Measurements from ENCODE around the gene KCTD21.
A peak's percentile ranks its signal among the peaks of the same experiment; 100 is the strongest.
"Not testable (repeated sequence)": the region's sequence is repeated elsewhere in the genome, so short reads cannot be mapped to it uniquely, and the experiment has no call there.

The KCTD21 gene, protein sequence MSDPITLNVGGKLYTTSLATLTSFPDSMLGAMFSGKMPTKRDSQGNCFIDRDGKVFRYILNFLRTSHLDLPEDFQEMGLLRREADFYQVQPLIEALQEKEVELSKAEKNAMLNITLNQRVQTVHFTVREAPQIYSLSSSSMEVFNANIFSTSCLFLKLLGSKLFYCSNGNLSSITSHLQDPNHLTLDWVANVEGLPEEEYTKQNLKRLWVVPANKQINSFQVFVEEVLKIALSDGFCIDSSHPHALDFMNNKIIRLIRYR

DNA sequence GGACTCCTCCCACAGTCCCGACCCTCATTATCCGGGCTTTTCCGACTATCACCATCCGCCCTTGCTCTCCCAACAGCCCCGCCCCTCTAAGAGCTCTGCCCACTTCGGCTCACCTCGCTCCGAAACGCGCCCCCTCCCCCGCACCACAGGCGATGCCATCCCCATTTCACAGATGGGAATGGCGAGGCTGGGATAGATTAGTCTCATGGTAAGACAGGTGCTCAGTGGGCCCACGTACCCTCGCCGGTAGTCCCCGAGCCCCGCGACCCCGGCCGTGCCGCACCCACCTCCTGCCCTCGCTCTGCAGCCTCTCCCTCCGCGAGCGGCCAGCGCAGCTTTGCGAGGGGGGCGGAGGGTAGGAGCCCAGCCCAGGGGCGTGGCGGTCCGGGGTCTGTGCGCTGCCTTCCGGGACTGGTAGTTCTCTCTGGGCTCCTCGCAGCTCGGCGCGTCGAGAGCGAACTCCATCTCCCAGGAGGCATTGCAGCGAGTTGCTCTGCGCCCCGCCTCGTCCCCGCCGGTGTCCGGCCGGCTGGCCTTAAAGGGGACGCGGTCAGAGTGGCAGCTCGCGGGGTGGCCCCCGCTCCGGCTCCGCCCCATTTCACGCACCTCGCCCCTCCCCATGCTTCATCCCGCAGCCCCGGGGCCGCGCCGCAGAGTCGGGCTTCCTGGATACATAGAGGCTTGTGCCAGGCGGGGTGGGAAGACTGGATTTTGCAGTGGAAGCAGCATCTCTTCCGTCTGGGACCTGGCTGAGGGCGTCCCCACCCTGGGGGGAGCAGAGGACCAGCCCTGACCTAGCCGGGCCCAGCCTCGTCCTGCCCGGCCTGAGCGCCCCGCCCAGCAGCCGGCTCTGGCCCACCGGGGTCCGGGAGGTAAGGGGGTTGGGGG lies at the start of gene KCTD21, which contains the start of gene USP35:
KCTD21 (minus strand) TSS at position 341 of the 888 bp plus-strand sequence. CDS start 14,072 bp downstream, outside the sequence.
USP35 (plus strand) TSS at position 634 of the 888 bp plus-strand sequence. CDS start 7,327 bp downstream, outside the sequence.
- no peak for FAIRE-seq
- DNase-seq (ENCODE audit: low spot score) = peak; percentile 87

DNA sequence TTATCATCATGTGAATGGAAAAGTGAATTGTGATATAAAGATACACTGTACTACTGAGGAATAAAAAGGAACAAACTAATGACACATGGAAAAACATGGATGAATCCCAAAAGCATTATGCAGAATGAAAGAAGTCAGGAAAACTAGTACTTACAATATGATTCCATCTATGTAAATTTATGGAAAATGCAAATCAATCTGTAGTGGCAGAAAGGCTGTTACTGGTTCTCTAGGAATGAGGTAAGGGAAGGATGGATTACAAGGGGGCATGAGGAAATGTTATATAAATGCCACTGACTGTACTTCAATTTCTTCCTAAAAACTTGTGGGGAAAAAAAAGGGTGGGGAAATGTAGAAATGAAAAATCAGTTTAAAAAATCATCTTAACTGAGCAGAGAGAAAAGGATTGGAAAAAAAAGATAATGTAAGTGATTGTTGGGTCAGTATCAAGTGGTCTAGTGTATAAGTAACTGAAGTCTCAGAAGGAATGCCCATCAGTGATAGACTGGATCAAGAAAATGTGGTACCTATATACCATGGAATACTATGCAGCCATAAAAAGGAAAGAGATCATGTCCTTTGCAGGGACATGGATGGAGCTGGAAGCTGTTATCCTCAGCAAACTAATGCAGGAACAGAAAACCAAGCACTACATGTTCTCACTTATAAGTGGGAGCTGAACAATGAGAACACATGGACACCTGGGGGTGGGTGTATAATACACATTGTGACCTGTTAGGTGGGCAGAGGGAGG lies 49.0 kb upstream of the KCTD21 start:
- DNase-seq (ENCODE audit: low spot score) (no peak), FAIRE-seq (no peak)

DNA sequence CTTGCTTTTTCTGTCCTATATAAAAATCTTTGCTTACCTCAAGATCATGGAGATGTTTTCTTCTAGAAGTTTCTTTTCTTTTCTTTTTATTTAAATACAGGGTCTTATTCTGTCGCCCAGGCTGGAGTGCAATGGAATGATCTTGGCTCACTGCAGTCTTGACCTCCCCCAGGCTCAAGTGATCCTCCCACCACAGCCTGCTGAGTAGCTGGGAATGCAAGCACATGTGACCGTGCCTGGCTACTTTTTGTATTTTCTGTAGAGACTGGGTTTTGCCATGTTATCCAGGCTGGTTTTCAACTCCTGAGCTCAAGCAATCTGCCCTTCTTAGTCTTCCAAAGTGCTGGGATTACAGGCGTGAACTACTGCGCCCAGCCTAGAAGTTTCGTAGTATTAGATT lies 45.6 kb upstream of the KCTD21 start:
- FAIRE-seq (no peak), DNase-seq (ENCODE audit: low spot score) (no peak)

DNA sequence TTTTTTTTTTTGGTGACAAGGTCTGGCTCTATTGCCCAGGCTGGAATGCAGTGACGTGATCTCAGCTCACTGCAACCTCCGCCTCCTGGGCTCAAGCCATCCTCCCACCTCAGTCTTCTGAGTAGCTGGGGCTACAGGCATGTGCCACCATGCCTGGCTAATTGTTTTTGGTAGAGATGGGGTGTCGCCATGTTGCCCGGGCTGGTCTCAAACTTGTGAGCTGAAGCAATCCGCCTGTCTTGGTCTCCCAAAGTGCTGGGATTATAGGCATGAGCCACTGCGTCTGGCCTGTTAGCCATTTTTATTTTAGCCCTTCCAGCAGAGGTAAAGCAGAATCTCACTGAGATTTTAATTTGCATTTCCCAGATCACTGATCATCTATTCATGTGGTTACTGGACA lies 44.6 kb upstream of the KCTD21 start:
- not testable (repeated sequence) for FAIRE-seq; DNase-seq (ENCODE audit: low spot score)

DNA sequence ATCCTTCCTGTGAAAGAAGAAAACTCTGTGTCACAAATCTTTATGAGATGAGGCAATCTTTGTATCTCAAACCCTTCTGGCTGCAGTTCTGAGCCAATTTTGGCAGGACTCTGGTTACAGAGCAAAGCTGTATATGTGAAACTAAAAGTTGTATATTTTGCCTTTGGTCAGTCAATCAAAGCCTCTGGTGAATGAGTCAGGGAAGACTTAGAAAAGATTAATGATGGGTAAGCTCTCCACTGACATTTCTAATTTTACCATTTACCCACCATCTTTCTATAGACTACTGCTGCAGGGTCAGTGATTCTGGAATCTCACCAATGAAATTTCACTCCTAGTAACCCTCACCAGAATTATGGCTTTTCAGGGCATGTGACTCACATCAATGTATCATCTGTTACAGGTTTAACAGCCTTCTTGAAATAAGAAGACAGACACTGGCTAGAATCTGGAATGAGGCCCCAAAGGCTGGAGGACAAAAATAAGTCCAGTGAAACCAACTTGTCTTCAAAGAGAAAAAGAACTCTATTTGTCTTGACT lies 43.6 kb upstream of the KCTD21 start:
- FAIRE-seq = no peak
- DNase-seq (ENCODE audit: low spot score) = no peak

DNA sequence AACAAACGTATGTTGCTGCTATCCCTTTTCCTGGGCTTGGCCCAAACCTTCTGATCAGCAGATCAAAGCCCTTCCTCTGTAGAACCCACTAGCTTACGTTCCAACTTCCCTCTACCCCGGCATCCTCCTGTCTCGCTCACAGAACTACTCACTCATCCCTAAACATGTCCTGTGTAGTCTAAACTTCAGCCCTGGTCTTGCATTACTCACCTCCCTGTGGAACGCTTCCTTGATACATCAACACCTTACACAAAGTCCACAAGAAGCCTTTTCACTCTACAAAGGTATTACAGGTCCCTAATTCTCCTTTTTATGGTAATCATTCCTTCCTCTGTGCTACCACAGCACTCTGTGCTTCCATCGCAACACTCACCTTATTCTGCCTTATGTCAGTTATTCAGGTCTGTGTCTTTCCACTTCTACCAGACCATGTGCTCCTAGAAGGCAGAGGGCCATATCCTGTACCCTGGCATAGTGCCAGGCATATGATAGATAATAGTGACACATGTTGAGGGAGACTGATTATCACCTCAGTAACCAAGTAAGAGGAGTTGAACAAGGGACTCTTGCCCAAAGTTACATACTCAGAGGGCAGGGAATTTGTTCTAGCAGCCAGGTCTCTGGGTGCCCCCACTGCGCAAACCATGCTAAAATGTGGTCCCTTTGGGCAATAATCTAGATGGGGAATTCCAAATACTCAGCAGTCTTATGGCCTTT lies 41.9 kb upstream of the KCTD21 start:
- DNase-seq (ENCODE audit: low spot score) (no peak), FAIRE-seq (no peak)

DNA sequence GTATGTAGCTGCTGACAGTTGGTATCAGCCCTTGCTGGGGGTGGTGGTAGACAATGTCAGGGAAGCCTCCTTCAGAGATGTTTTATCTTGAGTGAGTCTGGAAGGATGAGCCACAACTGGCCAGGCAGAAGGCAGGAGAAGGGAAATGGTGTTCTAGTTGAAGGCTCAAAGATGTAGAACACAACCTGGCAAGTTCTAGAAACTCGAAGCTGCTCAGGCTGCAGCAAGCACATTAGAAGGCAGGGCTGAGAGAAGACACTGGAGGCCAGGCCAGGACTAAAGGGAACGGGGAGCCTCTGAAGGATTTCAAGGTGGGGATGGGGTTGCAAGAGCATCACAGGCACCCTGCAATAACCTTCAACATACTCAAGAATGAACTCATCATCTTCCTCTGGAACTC lies 40.7 kb upstream of the KCTD21 start:
- no peak for FAIRE-seq
- no peak for DNase-seq (ENCODE audit: low spot score)

DNA sequence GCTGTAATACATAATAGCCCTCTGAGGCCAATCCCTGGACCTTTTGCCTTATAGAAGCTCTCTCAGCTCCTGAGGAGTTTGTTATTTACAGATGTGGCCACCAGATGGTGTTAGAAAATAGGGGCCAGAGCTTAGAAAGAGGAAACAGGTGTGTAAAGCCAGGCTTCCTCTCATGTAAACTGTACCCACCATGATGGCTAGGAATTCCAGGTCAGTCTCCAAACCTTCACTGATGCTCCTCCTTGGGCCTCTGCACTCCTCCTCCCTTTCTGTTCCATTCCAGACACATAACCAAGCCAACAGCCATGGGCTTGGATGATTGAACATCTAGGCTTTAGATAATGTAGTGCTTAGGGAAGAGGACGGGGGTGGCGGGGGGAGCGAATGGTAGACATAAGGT lies 40.0 kb upstream of the KCTD21 start:
- DNase-seq (ENCODE audit: low spot score) = peak; percentile 12
- FAIRE-seq = no peak

DNA sequence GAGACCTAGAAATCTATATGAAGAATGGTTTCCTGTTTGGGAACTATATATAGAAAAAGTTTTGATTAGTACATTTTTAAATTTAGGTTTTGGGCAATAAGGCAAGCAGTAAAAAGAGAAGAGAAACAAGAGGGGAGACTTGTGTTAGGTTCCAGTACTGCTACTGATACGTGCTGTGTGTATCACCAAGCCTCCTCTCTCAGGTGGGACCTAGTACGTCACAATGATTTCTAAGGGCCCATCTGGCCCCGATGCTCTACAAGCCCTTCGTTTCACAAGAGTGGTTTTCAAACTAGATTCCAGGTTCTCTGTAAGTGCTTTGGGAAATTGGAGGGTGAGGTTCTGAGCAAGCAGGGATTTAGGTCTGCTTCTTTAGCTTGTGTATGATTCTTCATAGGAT lies 39.5 kb upstream of the KCTD21 start:
- FAIRE-seq (no peak), DNase-seq (ENCODE audit: low spot score) (no peak)

DNA sequence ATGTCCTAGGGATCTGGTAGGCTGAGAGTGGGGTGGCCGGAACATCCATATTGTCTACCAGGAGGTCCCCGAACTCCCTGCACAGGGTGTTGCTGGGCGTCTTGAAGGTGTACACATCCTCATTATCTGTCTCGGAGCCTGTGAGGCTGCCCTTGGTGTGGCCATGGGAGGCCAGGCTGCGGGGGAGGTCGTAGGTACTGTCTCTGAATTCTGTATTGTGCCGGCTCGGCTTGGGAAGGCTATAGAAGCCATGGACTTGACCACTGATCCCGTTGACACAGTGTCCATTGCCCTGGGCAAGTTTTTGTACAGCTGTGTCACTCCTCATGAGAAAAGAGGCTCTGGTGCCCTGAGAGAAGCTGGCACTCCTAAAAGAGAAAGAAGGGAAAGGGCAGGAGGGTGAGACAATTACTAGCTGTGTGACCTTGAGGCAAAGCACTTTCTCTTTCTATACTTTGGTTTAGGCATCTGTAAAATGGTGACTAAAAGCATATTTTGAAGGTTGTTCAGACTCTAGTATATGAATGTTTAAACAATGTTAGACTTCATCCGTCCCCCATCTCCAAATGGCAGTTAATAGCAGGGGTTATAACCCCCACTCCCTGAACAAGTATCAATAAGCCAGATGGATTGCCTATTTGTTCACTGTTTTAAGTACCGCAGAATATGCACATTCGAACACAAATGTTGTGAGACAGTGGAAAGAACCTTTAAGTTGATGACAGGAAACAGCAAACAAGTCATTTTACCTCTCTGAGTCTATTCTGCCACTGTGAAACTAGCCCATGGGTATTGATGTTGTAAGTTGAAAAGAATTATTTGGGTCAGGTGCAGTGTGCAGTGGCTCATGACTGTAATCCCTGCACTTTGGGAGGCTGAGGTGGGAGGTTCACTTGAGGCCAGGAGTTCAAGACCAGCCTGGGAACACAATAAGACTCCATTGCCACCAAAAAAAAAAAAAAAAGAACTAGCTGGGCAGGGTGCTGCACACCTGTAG lies 38.6 kb upstream of the KCTD21 start:
- DNase-seq (ENCODE audit: low spot score) (no peak), FAIRE-seq (no peak)

DNA sequence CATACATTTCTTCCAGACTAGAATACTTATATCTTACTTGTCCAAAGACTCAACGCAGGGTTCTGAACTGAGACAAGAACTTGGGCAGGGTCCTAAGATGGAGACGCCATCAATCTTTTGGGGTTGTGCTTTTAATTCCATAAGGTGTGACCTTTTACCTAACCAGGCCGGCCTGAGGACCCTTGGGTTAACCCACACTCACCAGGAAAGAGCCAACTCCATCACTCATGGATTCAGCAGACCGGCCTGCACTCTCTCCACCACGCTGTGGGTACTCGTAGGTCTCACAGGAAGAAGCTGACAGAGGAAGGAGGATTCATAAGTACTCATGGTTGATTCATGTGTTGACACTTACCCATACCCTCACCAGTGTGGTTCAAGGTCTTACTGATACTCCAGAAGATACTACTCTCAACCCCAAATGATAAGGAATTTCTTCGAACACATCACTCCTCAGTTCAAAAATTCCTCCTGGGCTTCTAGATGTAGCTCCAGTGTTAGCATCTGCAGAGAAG lies 36.5 kb upstream of the KCTD21 start:
- DNase-seq (ENCODE audit: low spot score) = no peak
- FAIRE-seq = no peak

DNA sequence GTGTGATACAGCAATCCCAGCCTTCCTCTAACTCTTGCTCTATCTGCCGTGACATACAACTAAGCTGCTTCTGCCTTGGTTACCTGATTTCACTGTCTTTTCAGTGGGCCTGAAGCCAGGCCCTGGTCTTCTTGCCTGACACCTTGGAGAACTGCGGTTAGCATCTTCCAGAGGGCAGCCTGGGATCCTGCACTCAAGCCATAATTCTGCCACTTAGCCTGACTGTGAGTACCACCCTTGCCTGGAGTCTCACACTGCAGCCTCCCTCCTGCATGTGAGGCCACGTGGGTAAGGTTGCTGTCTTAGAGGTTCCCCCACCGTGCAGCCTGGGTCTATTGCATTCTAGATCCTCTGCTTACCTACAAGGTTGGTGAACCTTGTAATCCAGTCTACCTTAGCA lies 36.1 kb upstream of the KCTD21 start:
- no peak for FAIRE-seq
- no peak for DNase-seq (ENCODE audit: low spot score)

DNA sequence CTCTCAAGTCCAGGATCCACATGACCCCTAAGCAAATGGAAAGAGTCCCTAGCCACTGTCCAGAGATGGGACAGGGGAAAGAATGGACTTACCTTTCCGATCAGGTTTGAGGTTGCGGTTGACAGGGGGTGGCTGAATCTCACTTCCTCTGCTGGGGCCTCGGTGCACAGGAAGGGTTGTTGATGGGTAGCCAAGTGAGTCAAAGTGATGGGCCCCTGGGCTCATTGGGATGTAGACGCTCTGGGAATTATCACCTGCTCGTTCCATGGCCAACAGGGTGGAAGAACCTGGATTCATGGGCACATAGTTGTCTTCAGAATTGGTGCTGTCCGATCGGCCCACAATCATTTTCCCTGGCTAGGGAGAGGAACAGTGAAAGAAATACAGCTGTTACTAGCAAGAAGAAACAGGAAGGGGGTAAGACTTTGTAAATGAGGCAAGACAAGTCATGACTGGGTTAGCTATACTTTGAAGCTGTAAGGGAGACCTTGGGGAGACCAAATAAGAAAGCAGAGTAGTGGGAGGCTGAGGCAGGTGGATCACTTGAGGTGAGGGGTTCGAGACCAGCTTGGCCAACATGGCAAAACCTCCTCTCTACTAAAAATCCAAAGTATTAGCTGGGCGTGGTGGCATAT lies 35.0 kb upstream of the KCTD21 start:
- no peak for DNase-seq (ENCODE audit: low spot score)
- FAIRE-seq = no peak

DNA sequence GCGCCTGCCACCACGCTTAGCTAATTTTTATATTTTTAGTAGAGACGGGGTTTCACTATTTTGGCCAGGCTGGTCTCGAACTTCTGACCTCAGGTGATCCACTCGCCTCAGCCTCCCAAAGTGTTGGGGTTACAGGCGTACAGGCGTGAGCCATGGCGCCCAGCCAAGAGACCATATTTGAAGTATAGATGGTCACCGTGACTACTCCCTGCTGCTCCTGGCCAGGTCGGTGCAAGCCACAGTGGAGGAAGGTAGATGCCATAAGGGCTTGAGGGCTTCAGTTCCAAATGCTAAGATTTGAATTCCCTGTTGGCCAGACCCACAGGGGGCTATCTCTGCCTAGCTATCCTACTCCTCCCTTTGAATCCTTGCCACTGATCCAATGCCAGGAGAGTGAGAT lies 34.3 kb upstream of the KCTD21 start:
- FAIRE-seq = not testable (repeated sequence)

DNA sequence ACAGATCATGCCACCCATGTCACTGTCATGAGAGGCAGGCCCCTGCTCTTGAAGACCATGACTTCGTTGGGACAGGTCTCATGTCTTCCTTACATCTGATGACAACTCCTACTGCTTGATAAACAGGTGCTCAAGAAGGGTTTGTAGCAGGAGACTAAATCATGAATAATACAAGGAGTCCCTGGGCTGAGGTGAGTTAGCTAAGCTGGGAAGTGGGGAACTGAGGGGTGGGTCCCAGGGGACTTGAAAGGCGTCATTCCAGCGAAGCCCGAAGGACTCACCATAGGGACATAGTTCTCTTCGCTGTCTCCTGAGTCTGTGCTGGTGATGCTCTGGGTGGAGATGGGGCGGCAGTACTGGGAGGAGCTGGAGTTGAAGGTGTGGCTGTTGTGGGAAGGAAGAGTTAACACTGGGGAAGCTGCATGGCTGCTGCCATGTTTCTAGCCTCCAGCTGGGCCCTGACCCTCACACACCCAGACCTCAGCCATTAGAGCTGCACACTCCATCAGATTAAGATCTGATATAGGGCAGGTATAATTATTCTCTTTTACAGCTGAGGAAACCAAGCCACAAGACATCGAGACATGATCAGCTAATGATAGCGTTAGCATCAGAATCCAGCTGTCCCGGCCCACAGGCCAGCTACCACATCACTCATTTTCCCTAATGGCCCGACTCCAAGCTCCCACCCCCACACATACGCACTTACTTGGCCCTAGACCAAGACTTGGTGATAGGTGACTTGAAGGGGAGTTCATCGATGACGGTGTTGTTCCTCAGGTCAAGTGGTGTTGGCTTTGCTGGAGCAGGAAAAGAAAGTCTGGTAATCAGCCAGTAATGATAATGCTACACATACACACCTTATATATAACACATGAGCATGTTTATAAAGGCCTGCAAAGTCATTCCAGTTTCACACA lies 33.2 kb upstream of the KCTD21 start:
- FAIRE-seq = no peak
- no peak for DNase-seq (ENCODE audit: low spot score)

More for the DNA sequence above, 34.3 kb upstream of the KCTD21 start:
- not testable (repeated sequence) for DNase-seq (ENCODE audit: low spot score)

DNA sequence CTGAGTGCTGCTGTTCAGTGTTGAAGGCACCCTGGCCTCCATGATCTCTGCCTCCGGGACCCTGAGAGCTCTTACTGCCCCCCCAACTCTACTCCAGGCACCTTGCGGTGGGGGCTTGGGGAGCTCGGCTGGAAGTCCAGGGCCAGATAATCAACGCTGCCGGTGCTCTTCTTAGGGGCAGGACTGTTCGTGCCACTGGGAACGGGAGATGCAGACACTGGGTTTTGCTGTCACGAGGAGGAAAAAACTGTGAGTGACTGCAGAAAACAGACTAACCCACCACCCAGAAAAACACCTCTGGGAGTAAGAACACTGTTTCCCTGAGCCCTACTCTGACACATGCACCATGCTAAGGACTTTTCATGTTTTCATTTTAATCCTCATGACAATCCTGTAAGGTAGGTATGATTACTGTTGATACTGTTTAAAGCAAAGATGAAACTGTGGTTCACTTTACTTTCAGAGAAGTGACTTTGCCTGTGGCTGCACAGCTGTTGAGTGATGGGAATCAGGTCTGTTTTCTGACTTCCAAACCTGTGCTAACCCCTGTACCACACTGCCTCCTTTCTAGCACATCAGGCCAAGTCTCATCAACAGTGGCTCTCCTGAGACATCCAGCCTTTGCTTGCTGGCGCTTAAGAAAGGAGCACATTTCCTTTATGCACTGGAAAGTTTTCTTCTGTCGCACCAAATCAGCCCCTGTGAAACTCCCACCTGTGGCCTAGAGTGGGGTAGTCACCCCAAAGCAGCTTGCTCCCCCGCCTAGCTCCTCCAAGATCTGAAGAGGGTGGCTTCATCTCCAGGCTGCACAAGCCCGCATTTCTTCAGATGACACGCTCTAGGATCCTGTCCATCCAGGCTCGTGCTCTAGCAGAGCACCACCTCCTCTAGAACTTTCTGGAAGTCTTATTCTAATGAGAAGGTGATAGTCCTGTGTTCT lies 32.1 kb upstream of the KCTD21 start:
- no peak for FAIRE-seq
- DNase-seq (ENCODE audit: low spot score) = no peak
